Effector memory CD4-positive, alpha-beta T cell (primary cell): Measurements from ENCODE around the gene RENBP.

Source experiments
- DNase-seq, 3 donors: peaks; one replicate each; pipeline ENCODE4 v3.0.0-alpha.2; 2020
- H3K27ac ChIP-seq: 2 replicates; pipeline ENCODE4 v1.7.0; 2013; ENCODE audit warnings: mild to moderate bottlenecking, low read length, moderate library complexity; ENCODE audit not compliant: insufficient read depth, poor library complexity, severe bottlenecking
- H3K27me3 ChIP-seq: replicated peaks from 2 replicates; pipeline ENCODE4 v1.7.0; 2013; ENCODE audit warnings: mild to moderate bottlenecking, low read length; ENCODE audit not compliant: insufficient read depth, control insufficient read depth, poor library complexity, severe bottlenecking
- H3K36me3 ChIP-seq: 2 replicates; pipeline ENCODE4 v1.7.0; 2013; ENCODE audit warnings: mild to moderate bottlenecking, low read length, moderate library complexity; ENCODE audit not compliant: control insufficient read depth, insufficient read depth
- H3K4me1 ChIP-seq: 2 replicates; pipeline ENCODE4 v1.7.0; 2013; ENCODE audit warnings: low read length, mild to moderate bottlenecking; ENCODE audit not compliant: control insufficient read depth, insufficient read depth, poor library complexity, severe bottlenecking
- H3K4me3 ChIP-seq: 2 replicates; pipeline ENCODE4 v1.7.0; 2013; ENCODE audit warnings: low read length, low read depth, mild to moderate bottlenecking; ENCODE audit not compliant: insufficient read depth, poor library complexity, severe bottlenecking
- H3K9me3 ChIP-seq: 2 replicates; pipeline ENCODE4 v1.7.0; 2013; ENCODE audit warnings: mild to moderate bottlenecking, low read length, moderate library complexity; ENCODE audit not compliant: control insufficient read depth

The RENBP gene

GRCh38 chrX:153921070-153921469, 23.4 kb downstream of the RENBP start:
- Histone ChIP-seq H3K4me1 (peaks cover 23% of the 10 kb centered on the region), H3K9me3 (no peaks in the 10 kb centered on the region), H3K27ac (no peak overlapping the region), H3K27me3 (no peaks in the 10 kb centered on the region), H3K36me3 (peaks cover 13% of the 10 kb centered on the region), H3K4me3 (no peak overlapping the region)
- no peak for DNase-seq

- Histone ChIP-seq H3K36me3 (peaks cover 17% of the 10 kb centered on the region), H3K27ac (no peak overlapping the region), H3K27me3 (no peaks in the 10 kb centered on the region), H3K4me3 (no peak overlapping the region), H3K9me3 (no peaks in the 10 kb centered on the region), H3K4me1 (peaks cover 21% of the 10 kb centered on the region)
- no peak for DNase-seq
These were observed 23.9 kb downstream of the RENBP start for GRCh38 chrX:153920546-153920945.

GRCh38 chrX:153919281-153919680, 25.2 kb downstream of the RENBP start:
- H3K36me3 ChIP-seq = peaks cover 17% of the 10 kb centered on the region
- no peak overlapping the region for H3K27ac ChIP-seq
- H3K27me3 ChIP-seq = no peaks in the 10 kb centered on the region
- H3K4me3 ChIP-seq = no peak overlapping the region
- no peaks in the 10 kb centered on the region for H3K9me3 ChIP-seq
- peaks cover 20% of the 10 kb centered on the region for H3K4me1 ChIP-seq
- DNase-seq = no peak

GRCh38 chrX:153917869-153918268, 26.6 kb downstream of the RENBP start:
- Histone ChIP-seq H3K36me3 (peaks cover 29% of the 10 kb centered on the region), H3K9me3 (no peaks in the 10 kb centered on the region), H3K4me3 (no peak overlapping the region), H3K4me1 (peaks cover 14% of the 10 kb centered on the region), H3K27me3 (no peaks in the 10 kb centered on the region), H3K27ac (no peak overlapping the region)
- DNase-seq = no peak

GRCh38 chrX:153913701-153914100, 30.7 kb downstream of the RENBP start:
- no peak overlapping the region for H3K27ac ChIP-seq
- H3K9me3 ChIP-seq = no peaks in the 10 kb centered on the region
- no peaks in the 10 kb centered on the region for H3K27me3 ChIP-seq
- DNase-seq = no peak
- H3K4me1 ChIP-seq = no peaks in the 10 kb centered on the region
- H3K36me3 ChIP-seq = peaks cover 38% of the 10 kb centered on the region
- H3K4me3 ChIP-seq = no peak overlapping the region

GRCh38 chrX:153913211-153913610, 31.2 kb downstream of the RENBP start:
- no peak for DNase-seq
- H3K9me3 ChIP-seq = no peaks in the 10 kb centered on the region
- H3K36me3 ChIP-seq = peaks cover 36% of the 10 kb centered on the region
- H3K4me3 ChIP-seq = no peak overlapping the region
- no peaks in the 10 kb centered on the region for H3K27me3 ChIP-seq
- H3K4me1 ChIP-seq = no peaks in the 10 kb centered on the region
- H3K27ac ChIP-seq = no peak overlapping the region

GRCh38 chrX:153911798-153912197, 32.6 kb downstream of the RENBP start:
- H3K27ac ChIP-seq = no peak overlapping the region
- H3K9me3 ChIP-seq = no peaks in the 10 kb centered on the region
- H3K27me3 ChIP-seq = no peaks in the 10 kb centered on the region
- H3K4me1 ChIP-seq = no peaks in the 10 kb centered on the region
- DNase-seq = no peak
- H3K36me3 ChIP-seq = peaks cover 36% of the 10 kb centered on the region
- no peak overlapping the region for H3K4me3 ChIP-seq

- Histone ChIP-seq H3K36me3 (peaks cover 33% of the 10 kb centered on the region), H3K9me3 (no peaks in the 10 kb centered on the region), H3K4me3 (no peak overlapping the region), H3K27ac (no peak overlapping the region), H3K27me3 (no peaks in the 10 kb centered on the region), H3K4me1 (no peaks in the 10 kb centered on the region)
- no peak for DNase-seq
These were observed 34.0 kb downstream of the RENBP start for GRCh38 chrX:153910446-153910845.

- H3K27me3 ChIP-seq = no peaks in the 10 kb centered on the region
- H3K4me3 ChIP-seq = no peak overlapping the region
- H3K36me3 ChIP-seq = peaks cover 33% of the 10 kb centered on the region
- no peaks in the 10 kb centered on the region for H3K4me1 ChIP-seq
- DNase-seq = no peak
- no peak overlapping the region for H3K27ac ChIP-seq
- no peaks in the 10 kb centered on the region for H3K9me3 ChIP-seq
These were observed 34.5 kb downstream of the RENBP start for GRCh38 chrX:153909980-153910360.

- no peak for DNase-seq
- Histone ChIP-seq H3K27me3 (no peaks in the 10 kb centered on the region), H3K9me3 (no peaks in the 10 kb centered on the region), H3K4me3 (no peak overlapping the region), H3K36me3 (peaks cover 33% of the 10 kb centered on the region), H3K4me1 (peaks cover 5% of the 10 kb centered on the region), H3K27ac (no peak overlapping the region)
These were observed 35.1 kb downstream of the RENBP start for GRCh38 chrX:153909024-153909979.
